HTR-8/SVneo (cell line): ENCODE measurements around the gene ALDH1A1.
"Not testable (repeated sequence)": the region's sequence is repeated elsewhere in the genome, so short reads cannot be mapped to it uniquely, and the experiment has no call there.

Source experiments
- DNase-seq: peaks from one replicate; pipeline ENCODE4 v3.0.0; 2011; ENCODE audit warnings: low spot score, mixed read lengths; ENCODE audit not compliant: insufficient read length
- FAIRE-seq: peaks from 2 replicates; lab custom pipeline; 2011; peaks lifted over from hg19 to GRCh38; lab: Jason Lieb, UNC

ALDH1A1 gene

GRCh38 chr9:72871685-72872084, 81.2 kb downstream of the ALDH1A1 start:
- no peak for FAIRE-seq
- no peak for DNase-seq

- no peak for FAIRE-seq
- DNase-seq: no peak
Measured at GRCh38 chr9:72864327-72864726, 88.5 kb downstream of the ALDH1A1 start.

GRCh38 chr9:72863456-72864094, 89.3 kb downstream of the ALDH1A1 start:
- FAIRE-seq (no peak), DNase-seq (no peak)

GRCh38 chr9:72862788-72863187, 90.1 kb downstream of the ALDH1A1 start:
- FAIRE-seq, DNase-seq: not testable (repeated sequence)

- FAIRE-seq: no peak
Measured at GRCh38 chr9:72858089-72858912, 94.6 kb downstream of the ALDH1A1 start.

GRCh38 chr9:72857624-72857996, 95.2 kb downstream of the ALDH1A1 start:
- no peak for FAIRE-seq
- DNase-seq: no peak

More at GRCh38 chr9:72858089-72858912, 94.6 kb downstream of the ALDH1A1 start:
- DNase-seq: no peak

- FAIRE-seq: no peak
- peak; percentile 31 for DNase-seq
Measured at GRCh38 chr9:72856972-72857623, 95.8 kb downstream of the ALDH1A1 start.

- no peak for FAIRE-seq
- no peak for DNase-seq
Measured at GRCh38 chr9:72855890-72856523, 96.8 kb downstream of the ALDH1A1 start.

GRCh38 chr9:72855321-72855720, 97.5 kb downstream of the ALDH1A1 start:
- FAIRE-seq: no peak

More at GRCh38 chr9:72855321-72855720, 97.5 kb downstream of the ALDH1A1 start:
- DNase-seq: no peak
